HL-60 (cell line): Measurements from ENCODE around the gene PIK3IP1.

Experiments
- DNase-seq, 2 experiments: peaks; one replicate each; pipeline ENCODE4 v3.0.0-alpha.2; 2010 to 2020; ENCODE audit warnings: low read depth in 1 of 2, low spot score in 1 of 2
- H3K27ac ChIP-seq: fragments of 250-450 bp; sonication (Bioruptor Pico); replicated peaks from 2 replicates; pipeline ENCODE4 v1.5.1; 2020; ENCODE audit warnings: mild to moderate bottlenecking, moderate library complexity
- H3K27me3 ChIP-seq: fragments of 250-450 bp; sonication (Bioruptor Pico); 2 replicates; pipeline ENCODE4 v1.5.1; 2021; ENCODE audit warnings: mild to moderate bottlenecking, moderate library complexity; ENCODE audit not compliant: insufficient read depth, poor library complexity, severe bottlenecking
- H3K4me3 ChIP-seq: replicated peaks from 2 replicates; pipeline ENCODE4 v1.5.1; 2011; ENCODE audit warnings: mild to moderate bottlenecking, control low read depth, low read length; ENCODE audit not compliant: insufficient read depth
- CTCF ChIP-seq: IDR thresholded peaks from one replicate; pipeline ENCODE4 v1.5.1; 2011; ENCODE audit warnings: low read length, control low read depth, inconsistent platforms; ENCODE audit not compliant: insufficient read depth
- GABPA ChIP-seq: IDR thresholded peaks from 2 replicates; pipeline ENCODE4 v1.6.1; 2012; ENCODE audit warnings: low read depth
- POLR2AphosphoS5 ChIP-seq: IDR thresholded peaks from 2 replicates; pipeline ENCODE4 v1.6.1; 2012; ENCODE audit warnings: low read depth
- REST ChIP-seq: IDR thresholded peaks from 2 replicates; pipeline ENCODE4 v1.6.1; 2012; ENCODE audit warnings: low read depth; ENCODE audit not compliant: insufficient replicate concordance
- SPI1 ChIP-seq: IDR thresholded peaks from 2 replicates; pipeline ENCODE4 v1.6.1; 2012; ENCODE audit warnings: low read depth, mild to moderate bottlenecking, borderline replicate concordance

Gene PIK3IP1

GRCh38 chr22:31300896-31301295, 8.6 kb upstream of the PIK3IP1 start:
- no peak for DNase-seq

GRCh38 chr22:31295831-31296657, 3.8 kb upstream of the PIK3IP1 start:
- Histone ChIP-seq H3K4me3 (no peak overlapping the region), H3K27me3 (no peaks in the 10 kb centered on the region), H3K27ac (no peak overlapping the region)
- no peak for DNase-seq
- TF ChIP-seq REST (no peak), SPI1 (no peak), GABPA (no peak), CTCF (no peak), POLR2AphosphoS5 (no peak)

More at GRCh38 chr22:31300896-31301295, 8.6 kb upstream of the PIK3IP1 start:
- no peak for TF ChIP-seq GABPA
- TF ChIP-seq CTCF, result no peak
- TF ChIP-seq SPI1, result no peak
- no peak for TF ChIP-seq POLR2AphosphoS5
- TF ChIP-seq REST, result no peak
- no peak overlapping the region for H3K27ac ChIP-seq
- no peak overlapping the region for H3K4me3 ChIP-seq
- H3K27me3 ChIP-seq, result no peaks in the 10 kb centered on the region

- no peak for TF ChIP-seq REST
- TF ChIP-seq POLR2AphosphoS5, result no peak
- Histone ChIP-seq H3K4me3 (no peak overlapping the region), H3K27me3 (no peaks in the 10 kb centered on the region), H3K27ac (no peak overlapping the region)
- no peak for DNase-seq
These were observed 3.1 kb upstream of the PIK3IP1 start for GRCh38 chr22:31295360-31295759.
